OCI-LY3 (cell line): Measurements from ENCODE around the gene KCNK4.

ENCODE experiments used
- CTCF ChIP-seq: fragments of 200-600, 300-600 bp; sonication (generic); IDR thresholded peaks from 2 replicates; pipeline ENCODE4 v1.5.1; 2014; ENCODE audit warnings: antibody characterized with exemption, low read length, low read depth
- EZH2phosphoT487 ChIP-seq: fragments of 200-600 bp; shearing (Covaris generic); IDR thresholded peaks from 2 replicates; pipeline ENCODE4 v1.6.1; 2018; ENCODE audit warnings: antibody characterized with exemption, mixed run types, low read depth

DNA sequence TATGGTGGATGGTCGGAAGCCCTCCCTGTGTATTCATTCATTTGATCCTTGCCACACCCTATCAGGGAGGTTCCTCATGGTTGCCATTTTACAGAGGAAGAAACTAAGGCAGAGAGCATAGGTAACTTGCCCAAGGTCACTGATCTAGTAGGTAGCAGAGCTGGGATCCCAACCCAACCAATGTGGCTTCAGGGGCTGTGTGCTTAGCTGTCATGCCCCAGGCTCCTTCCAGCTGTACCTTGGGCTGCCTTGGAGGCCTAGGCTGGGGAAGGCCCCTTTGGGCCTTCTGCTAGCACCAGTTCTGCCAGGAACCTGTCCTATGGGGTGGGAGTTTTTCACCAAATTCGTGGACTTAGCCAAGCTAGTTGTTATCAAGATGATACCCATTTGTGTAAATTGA lies 15.3 kb upstream of the KCNK4 start:
- TF ChIP-seq CTCF, result no peak
- no peak for TF ChIP-seq EZH2phosphoT487
